SK-N-MC (cell line): ENCODE measurements around the gene UTP4.

Experiments used
- DNase-seq: peaks from one replicate; pipeline ENCODE4 v3.0.0-alpha.2; 2011; ENCODE audit warnings: low read depth, low spot score
- H3K27ac ChIP-seq: fragments of 200-600 bp; sonication (generic); 2 replicates; pipeline ENCODE4 v1.5.1; 2016; ENCODE audit warnings: mixed run types
- H3K36me3 ChIP-seq: fragments of 200-600 bp; sonication (generic); 2 replicates; pipeline ENCODE4 v1.6.1; 2017; ENCODE audit warnings: antibody characterized with exemption, low read length, mixed read lengths; ENCODE audit not compliant: insufficient read depth
- H3K4me3 ChIP-seq: fragments of 200-600 bp; sonication (generic); 2 replicates; pipeline ENCODE4 v1.5.1; 2016
- H3K9ac ChIP-seq: fragments of 200-600 bp; sonication (generic); 2 replicates; pipeline ENCODE4 v1.8.0; 2017; ENCODE audit warnings: mixed run types, mixed read lengths; ENCODE audit not compliant: insufficient read length
- H3K9me3 ChIP-seq: fragments of 200-600 bp; sonication (generic); 2 replicates; pipeline ENCODE4 v1.6.1; 2017; ENCODE audit warnings: low read depth, mild to moderate bottlenecking, antibody characterized with exemption, low read length, moderate library complexity, mixed read lengths
- EZH2 ChIP-seq: fragments of 200-600 bp; sonication (generic); IDR thresholded peaks from one replicate; pipeline ENCODE4 v1.6.1; 2017; ENCODE audit warnings: antibody characterized with exemption
- FOXP2 ChIP-seq: optimal IDR thresholded peaks from 2 replicates; pipeline ENCODE3; 2011; ENCODE audit warnings: mild to moderate bottlenecking, moderate library complexity; ENCODE audit not compliant: insufficient read depth; ENCODE audit errors: extremely low read length, control extremely low read depth
- POLR2AphosphoS5 ChIP-seq: IDR thresholded peaks from 2 replicates; pipeline ENCODE4 v1.6.1; 2012; ENCODE audit warnings: mild to moderate bottlenecking, low read depth, low read length, borderline replicate concordance

The UTP4 gene

DNA sequence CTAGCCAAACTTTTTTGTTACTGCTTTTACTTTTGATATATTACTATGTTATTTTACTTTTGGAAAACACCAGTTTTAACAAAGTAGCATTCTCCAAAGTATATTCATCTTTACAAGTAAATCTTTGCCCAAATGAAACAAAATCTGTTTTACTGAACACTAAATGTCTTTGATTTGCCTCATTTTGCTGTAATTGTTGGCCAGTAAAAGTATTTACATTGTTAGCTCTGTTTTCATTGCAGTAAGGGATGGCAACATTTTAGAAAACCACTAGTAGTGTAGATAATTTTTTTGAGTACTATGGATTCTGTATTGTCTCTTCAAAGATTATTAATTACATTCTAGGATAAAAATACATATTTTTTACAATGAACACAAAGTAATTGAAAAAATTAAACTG is 65.1 kb downstream of the UTP4 start:
- Histone ChIP-seq H3K27ac (no peak overlapping the region), H3K9me3 (no peaks in the 10 kb centered on the region), H3K4me3 (no peak overlapping the region), H3K9ac (no peak overlapping the region), H3K36me3 (no peaks in the 10 kb centered on the region)
- no peak for DNase-seq
- TF ChIP-seq POLR2AphosphoS5 (no peak), EZH2 (no peak), FOXP2 (no peak)

DNA sequence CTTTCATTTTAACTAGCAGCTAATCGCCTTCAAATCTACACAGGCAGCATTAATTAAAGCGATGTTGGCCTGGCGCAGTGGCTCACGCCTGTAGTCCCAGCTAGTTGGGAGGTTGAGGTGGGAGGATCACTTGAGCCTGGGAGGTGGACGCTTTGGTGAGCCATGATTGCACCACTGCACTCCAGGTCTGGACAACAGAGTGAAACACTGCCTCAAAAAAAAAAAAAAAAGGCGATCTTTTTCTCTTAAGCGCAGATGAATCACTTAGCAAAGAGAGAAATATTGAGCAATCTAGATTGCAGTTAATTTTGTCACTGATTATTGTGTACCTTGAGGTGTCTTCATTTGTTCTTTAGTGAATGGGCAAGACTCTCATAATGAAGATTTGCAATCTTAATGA is 66.9 kb downstream of the UTP4 start:
- no peak for DNase-seq
- H3K36me3 ChIP-seq: no peaks in the 10 kb centered on the region
- H3K4me3 ChIP-seq: no peak overlapping the region
- H3K9ac ChIP-seq: no peak overlapping the region
- no peaks in the 10 kb centered on the region for H3K9me3 ChIP-seq
- TF ChIP-seq EZH2 (no peak), POLR2AphosphoS5 (no peak), FOXP2 (no peak)
- H3K27ac ChIP-seq: no peak overlapping the region

DNA sequence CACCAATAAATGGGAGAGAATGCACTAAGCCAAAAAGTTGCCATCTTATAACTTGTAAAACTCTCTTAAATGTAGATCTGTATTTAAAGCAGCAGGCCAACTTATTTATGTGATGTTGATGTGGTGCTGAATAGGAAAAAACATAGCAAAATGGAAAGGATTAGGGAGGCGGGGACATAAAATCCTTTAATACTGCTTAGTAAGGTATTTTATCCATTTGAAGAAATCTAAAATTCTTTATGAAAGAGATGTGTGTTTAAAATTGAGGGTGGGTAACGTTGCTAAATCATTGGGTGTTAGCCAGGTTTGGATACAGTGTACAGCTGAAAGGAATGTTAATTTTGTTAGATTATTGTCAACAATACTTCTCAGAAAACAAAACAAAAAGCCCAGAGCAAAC is 68.8 kb downstream of the UTP4 start:
- no peaks in the 10 kb centered on the region for H3K36me3 ChIP-seq
- no peak overlapping the region for H3K9ac ChIP-seq

DNA sequence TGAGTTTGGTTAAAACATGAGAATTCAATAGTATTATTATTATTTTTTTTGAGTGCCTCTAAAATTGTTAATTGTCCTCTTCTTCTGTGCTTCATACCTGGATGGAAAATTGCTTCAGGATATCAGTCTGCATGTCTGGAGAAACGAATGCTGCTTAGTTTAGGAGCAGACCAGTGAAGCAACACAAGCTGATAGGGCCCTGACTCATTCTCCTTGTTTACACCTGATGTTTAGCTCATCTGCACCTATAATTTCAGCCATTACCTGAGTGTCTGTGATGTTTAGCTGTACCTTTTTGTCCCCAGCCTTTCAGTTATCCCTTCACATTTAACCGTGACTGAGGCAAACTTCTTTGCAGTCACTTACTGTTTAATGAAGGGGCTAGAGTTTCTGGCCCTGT is 69.3 kb downstream of the UTP4 start:
- TF ChIP-seq POLR2AphosphoS5 (no peak), FOXP2 (no peak), EZH2 (no peak)
- Histone ChIP-seq H3K9ac (no peak overlapping the region), H3K36me3 (no peaks in the 10 kb centered on the region), H3K4me3 (no peak overlapping the region), H3K27ac (peak overlapping the region; percentile 67; the same call in 1 of the 2 replicates), H3K9me3 (no peaks in the 10 kb centered on the region)
- no peak for DNase-seq

More for the DNA sequence above, 68.8 kb downstream of the UTP4 start:
- no peaks in the 10 kb centered on the region for H3K9me3 ChIP-seq
- peak overlapping the region; percentile 67; the same call in 1 of the 2 replicates for H3K27ac ChIP-seq
- DNase-seq: no peak
- no peak overlapping the region for H3K4me3 ChIP-seq
- TF ChIP-seq POLR2AphosphoS5 (no peak), EZH2 (no peak)

DNA sequence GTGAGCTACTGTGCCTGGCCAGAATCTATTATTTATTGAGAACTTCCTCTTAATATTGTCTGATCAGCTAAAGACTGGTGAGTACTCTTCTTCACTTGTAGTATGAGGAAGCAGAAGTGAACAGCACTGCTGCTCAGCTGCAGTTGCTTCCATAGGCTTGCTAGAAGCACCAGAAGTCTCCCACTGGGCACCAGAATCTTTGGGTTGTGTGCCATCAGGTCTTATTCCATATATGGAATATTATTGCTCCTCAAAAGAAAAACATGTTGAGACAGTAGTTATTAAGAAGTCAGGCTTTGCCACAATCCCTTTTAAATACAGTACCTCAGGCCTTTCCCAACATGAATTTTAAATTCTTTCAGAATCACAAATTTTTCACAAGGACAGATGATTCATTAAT is 71.7 kb downstream of the UTP4 start:
- no peaks in the 10 kb centered on the region for H3K36me3 ChIP-seq
- no peak overlapping the region for H3K9ac ChIP-seq
- no peak for TF ChIP-seq FOXP2
- TF ChIP-seq POLR2AphosphoS5: no peak
- TF ChIP-seq EZH2: no peak
- H3K4me3 ChIP-seq: peak overlapping the region; percentile 51
- H3K9me3 ChIP-seq: no peaks in the 10 kb centered on the region
- H3K27ac ChIP-seq: peak overlapping the region; percentile 96
- peak; percentile 34 for DNase-seq

DNA sequence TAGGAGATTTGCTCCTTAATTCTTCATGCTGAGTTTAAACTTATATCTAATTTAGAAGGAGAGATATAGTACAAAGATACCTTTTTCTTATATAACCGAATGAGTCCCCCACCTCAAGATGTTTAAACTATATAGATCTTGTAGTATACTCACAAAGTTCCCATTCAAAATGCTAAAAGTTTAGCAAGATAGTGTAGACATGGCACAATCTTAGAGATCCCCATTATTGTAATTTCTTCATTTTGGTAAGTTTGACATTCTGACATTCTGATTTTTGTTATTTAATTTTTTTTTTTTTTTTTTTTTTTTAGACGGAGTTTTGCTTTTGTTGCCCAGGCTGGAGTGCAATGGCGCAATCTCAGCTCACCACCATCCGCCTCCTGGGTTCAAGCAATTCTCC is 77.3 kb downstream of the UTP4 start:
- no peaks in the 10 kb centered on the region for H3K36me3 ChIP-seq
- no peak for TF ChIP-seq EZH2
- TF ChIP-seq FOXP2: no peak
- TF ChIP-seq POLR2AphosphoS5: no peak
- no peak overlapping the region for H3K27ac ChIP-seq
- H3K9me3 ChIP-seq: no peaks in the 10 kb centered on the region
- H3K9ac ChIP-seq: no peak overlapping the region
- H3K4me3 ChIP-seq: no peak overlapping the region
- DNase-seq: no peak

DNA sequence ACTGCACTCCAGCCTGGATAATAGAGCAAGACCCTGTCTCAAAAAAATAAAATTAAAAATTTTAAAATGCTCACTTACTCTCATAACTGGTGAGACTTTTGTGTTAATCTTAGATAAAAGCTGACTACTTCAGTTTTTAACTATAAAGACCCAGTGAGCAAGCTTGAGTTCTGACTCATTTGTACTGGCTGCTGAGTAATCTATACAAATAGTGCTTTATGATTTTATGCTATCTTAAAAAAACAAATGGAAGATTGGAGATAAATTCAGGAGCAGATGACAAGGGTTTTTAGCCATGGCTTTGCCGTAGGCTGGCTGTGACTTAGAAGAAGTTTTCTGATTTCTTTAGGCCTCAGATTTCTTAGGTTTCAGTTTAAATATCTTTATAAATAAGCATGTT is 85.0 kb downstream of the UTP4 start:
- no peak for DNase-seq
- H3K9me3 ChIP-seq: no peaks in the 10 kb centered on the region
- no peak for TF ChIP-seq POLR2AphosphoS5
- TF ChIP-seq EZH2: no peak
- no peak for TF ChIP-seq FOXP2
- H3K27ac ChIP-seq: peak overlapping the region; percentile 63; the same call in 1 of the 2 replicates
- H3K36me3 ChIP-seq: no peaks in the 10 kb centered on the region
- H3K4me3 ChIP-seq: no peak overlapping the region
- H3K9ac ChIP-seq: no peak overlapping the region
